Ecto neural progenitor cell (in vitro differentiated cells): ENCODE data around the gene ARL15.

Experiments used
- DNase-seq: peaks from one replicate; pipeline ENCODE4 v3.0.0-alpha.2; 2018; ENCODE audit warnings: low spot score

ARL15 gene

DNA sequence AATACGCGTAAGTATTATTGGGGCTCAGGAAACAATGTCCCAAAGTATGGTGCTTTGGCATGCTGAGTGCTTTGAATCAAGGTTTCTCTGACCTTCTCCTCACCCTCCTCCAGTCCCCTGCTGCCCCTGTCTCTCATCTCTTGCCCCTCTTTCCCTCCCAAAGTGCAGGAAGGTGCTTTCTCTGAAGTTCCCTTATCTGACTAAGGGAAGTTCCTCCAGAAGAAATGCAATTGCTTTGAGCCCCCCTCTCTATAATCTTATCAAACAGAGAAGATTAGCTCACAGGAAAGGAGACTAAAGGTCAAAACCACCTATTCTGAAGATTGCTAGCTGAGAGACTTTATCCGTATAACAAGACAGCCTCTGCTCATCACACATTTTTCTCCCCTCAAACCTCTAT, 288.1 kb downstream of the ARL15 start:
- no peak for DNase-seq

DNA sequence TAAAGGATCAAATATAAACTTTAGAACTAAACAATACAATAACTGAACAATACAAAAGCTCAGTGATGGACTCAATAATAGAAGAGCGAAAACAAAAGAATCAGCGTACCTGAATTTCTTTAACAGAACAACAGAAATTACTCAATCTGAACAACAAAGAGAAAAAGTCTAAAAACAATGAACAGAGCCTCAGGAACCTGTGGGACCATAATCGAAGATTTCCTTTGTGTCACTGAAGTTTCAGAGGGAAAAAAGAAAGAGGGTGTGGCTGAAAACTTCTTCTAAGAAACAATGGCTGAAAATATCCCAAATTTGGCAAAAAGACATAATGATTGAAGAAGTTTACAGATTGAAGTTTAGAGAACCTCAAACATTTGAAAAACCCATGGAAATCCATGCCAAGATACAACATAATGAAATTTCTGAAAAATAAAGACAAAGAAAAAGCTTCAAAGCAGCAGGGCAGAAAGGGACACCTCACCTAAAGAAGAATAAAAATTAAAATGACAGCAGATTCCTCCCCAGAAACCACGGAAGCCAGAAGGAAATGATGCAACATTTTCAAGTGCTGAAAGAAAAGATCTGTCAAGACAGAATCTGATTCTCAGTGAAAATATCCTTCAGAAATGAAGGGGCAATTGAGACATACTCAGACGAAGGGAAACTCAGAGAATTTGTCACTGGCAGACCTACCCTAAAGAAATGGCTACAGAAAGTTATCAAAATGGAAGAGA, 288.8 kb downstream of the ARL15 start:
- no peak for DNase-seq

DNA sequence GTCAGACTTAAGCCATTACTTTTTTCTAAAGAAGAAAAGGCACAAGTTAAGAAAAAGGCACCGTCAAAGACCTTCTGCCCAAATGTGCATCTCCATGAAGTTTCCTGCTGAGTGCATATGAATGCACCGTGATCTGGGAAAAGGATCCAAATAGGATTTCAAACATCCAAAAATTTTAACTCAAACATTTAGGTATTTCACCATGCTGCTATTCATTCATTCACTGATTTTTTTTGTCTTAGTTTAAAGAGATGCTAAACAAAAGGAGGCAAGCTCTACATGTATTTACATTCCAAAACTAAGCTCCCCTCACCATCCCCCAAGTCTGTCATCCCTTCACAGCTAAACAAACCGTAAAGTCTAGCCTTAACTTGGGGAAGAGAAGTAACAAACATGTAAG, 291.9 kb downstream of the ARL15 start:
- DNase-seq: no peak

DNA sequence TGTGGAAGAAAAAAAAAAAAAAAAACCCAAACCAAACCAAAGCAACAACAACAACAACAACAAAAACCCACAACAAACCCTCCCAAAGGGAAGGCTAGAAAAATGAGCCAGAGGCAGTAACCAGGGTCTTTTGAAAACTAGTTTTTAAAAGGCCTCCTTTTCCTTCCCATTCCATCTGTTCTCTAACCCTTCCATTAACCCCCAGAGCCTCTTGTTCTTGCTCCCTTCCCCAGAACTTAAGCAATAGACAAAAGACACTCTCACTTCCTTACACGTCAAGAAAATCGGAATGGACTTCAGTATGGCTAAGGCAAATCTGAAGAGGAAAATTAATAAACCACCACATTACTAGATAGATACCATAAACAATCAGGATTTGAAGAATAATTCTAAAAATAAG, 292.8 kb downstream of the ARL15 start:
- no peak for DNase-seq

DNA sequence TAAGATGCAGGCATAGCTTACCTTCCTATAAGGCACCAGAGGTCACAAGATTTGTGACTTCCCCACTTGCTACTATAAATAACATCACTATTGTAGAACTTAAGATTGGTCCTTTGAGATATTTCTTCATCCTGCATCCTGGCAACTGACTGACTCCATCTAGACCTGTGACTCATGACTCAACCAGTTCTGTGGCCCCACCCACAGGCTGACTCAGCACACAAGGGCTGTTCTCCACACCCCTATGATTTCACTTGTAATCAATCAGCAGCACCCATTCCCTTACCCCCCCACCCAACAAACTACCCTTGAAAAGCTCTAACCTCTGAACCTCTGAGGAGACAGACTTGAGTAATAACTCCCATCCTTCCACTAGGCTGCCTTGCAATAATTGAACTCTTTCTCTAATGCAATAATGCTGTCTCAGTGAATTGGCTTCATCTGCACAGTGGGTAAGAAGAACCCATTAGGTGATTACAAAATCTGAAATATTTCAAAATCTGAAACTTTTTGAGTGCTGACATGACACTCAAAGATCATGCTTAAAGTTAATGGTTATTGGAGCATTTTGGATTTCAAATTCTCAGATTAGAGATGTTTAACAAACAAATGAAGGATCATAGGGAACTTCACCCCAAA, 296.7 kb downstream of the ARL15 start:
- DNase-seq: no peak

DNA sequence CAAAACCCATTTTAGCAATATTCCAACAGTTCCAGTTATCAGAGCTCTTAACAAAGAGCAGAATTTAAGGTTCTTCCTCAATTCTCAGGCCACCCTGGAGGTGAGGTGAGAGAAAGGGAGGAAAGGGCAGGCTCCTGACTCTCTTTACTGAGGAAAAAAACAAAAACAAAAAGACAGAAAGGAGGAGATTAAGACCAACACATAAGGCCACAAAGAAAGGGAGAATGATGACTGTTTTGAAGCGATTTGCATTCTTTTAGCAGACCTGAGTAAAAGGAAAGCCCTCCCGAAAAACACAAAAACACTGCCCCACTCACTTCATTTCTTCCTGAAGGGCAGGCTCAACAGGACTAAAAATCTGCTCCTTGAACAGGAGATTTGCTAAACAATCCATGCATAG, 300.5 kb downstream of the ARL15 start:
- DNase-seq: no peak

- DNase-seq: no peak
Measured at GRCh38 chr5:54009357-54009756, 301.0 kb downstream of the ARL15 start.

DNA sequence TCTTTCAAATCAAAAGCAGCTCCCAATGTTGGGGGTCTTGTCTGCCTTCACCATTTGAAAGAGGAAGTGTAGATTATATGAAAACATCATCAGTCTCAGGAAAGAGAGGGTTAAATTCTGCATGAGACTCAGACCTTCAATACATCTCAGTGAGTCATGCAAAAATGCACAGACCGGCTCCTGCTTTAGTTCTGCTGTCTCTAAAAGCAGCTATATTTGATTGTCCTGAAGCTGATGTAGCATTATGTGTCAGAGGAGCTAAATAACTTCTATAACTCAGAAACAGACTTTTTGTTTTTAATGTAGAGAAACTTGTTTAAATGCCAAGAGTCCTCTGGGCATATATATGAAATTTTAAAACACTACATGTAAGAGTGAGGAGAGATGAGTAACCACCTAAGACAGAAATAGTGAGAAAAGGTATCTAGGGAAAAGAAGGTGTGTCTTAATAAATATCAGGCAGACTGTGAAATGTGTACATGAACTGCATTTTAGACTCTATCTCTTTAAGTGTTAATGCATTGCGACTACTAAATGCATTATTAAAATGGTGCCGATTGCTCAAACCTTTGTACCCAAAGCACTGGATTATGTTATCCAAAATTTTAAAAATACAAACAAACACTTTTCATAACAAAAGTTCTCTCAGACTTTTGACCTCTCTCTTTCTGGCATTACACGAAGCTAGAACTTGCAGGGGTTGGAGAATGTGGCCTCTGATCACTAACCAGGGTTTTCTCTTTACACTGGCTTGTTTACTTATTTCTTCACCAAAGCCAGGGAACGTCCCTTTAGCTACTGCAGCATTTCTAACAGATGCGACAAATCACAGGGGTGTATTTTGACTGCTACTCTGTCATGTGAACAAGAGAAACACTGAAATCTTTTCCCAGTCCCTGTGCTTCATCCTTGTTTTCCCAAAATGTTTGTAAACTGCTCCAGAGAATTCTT, 302.3 kb downstream of the ARL15 start:
- no peak for DNase-seq

GRCh38 chr5:54004697-54005096, 305.7 kb downstream of the ARL15 start:
- no peak for DNase-seq

DNA sequence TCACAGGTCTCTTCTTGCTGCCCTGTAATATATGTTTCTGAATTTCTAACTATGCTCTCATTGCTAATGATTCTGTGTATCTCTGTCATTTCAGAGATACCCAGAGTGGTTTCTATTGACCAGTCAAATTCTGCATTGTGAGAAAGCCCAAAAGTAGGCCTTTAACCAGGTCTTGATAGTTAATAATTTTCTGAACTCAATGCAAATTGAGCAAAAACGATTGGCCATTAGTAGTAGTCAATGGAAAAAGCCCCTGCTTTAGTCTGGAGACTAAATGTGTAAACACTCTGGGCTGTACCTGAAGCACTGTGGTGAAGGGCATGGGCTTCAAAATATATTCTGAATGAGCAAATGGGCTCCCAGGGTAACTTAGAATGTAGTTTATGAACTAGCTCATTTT, 307.6 kb downstream of the ARL15 start:
- DNase-seq: no peak

DNA sequence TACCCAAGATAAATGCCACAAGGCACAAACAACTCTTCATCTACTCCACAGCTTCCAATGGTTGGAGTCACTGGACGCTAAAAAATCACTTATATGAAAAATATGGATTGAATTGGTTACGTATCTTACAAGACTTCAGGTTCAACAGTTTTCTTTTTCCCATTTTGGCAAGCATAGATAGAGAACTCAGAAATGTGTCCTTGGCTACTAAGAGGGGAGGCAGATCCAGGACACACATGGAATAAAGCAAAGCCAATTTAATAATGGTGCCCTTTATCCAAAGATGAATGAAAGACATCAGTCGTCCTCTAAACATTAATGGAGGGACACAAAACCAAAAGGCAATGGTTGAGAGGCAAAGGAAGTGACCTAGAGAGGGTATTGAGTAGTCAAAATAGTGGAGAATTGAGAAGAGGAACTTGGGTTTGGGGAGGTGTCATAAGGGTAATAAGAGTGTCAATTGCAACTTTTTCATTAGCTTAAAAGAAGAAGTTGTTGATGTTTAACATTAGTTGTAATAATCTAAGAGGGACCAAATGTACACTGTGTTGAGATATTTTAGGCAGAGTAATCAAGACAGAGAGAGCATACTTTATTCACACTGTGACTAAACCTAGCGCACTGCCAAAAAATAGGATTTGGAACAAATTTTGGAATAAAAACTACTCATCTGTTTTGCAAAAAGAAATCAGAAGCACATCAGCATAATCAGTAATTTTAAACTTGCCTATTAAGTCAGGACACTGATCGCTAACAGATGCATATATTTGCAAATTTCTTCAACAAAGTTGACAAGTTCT, 308.2 kb downstream of the ARL15 start:
- DNase-seq: no peak

- no peak for DNase-seq
Measured at GRCh38 chr5:54000011-54000410, 310.4 kb downstream of the ARL15 start.

DNA sequence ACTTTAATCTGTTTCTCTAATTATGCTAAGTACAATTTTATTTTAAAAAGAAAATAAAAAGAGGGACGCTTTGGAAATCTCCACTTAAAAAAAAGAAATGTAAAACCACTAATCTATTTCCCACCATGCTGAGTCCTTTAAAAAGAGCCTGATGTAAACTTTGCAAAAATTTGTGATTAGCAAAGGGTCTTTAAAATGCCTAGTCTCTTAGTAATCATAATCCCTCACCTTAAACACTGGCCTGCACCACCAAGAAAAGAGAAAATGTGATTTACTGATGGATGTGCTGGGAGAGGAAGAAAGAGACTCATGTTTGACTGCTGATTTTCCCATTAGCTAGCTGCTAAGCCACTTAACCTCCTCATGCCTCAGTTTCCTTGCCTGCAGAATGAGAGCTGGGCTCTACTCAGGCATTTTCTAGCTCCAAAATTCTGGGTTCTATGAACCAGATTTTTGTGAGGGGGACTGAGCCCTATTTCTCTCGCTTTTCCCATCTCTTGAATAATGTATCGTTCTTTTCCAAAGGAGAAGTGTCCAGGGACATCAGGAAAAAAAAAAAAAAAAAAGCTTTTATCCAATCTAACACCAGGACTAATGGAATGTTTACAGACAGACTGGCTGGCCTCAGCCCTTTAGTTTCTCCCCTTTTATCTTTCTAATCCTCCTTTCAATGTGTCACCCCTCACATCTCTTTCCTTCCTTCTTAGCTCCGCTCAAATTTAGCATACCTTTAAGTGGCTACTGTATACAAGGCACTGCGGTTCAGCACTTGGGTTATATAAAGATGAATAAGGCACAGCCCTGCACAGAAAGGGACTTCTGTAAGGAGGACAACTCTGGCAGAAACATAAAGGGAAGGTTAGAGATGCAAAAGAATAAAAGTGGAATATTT, 312.4 kb downstream of the ARL15 start:
- DNase-seq: no peak

DNA sequence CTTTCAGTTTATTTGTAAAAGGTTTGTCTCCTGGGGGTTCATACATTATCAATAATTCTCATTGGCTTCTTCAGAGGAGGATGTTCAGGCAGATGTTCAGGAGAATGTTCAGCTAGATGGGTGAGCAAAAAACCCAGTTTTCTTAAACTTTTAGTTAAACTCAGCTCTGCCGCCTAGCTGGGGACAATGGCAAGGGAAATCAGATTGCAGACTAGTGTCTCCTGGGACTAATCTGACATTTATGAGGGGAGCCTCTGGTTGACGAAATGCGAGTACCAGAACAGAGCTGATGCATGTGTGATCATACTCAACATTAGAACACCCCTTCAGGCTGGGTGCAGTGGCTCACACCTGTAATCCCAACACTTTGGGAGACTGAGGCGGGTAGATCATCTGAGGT, 314.4 kb downstream of the ARL15 start:
- no peak for DNase-seq

DNA sequence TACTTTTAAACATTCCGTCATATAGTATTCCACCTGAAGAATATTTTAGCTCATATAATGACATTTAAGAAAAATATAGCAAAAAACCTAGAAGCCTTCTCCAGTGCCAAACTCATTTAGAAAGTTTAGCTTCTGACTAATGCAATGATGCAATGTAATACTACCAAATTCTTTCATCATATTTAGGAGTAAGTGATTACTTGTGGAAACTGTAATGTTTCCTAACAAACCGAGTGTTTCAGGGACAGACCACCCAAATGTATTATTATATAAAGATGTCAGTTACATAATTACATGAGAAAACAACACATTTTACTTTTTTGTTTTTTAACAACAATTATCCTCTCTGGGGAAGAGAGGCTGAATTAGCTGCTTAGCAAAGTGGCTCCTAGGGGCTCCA, 316.2 kb downstream of the ARL15 start:
- no peak for DNase-seq

GRCh38 chr5:53991942-53992341, 318.4 kb downstream of the ARL15 start:
- DNase-seq: no peak

DNA sequence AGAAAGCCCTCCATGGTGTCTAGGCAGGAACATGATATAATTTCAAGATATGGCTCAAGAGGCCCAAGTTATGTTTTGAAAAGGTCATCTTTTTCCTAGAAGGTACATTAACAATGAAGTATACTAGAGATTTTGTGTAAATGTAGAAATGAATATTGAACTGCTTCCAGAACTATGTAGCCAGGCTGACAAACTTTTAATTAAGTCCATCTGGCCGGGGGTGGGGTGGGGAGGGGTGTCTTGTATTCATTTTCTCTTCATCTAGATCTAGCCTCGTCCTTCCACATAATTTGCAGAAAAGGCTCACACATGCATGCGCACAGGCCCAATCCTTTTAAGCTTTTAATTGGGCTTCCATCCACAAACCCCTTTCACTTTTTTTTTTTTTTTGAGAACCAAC, 323.3 kb downstream of the ARL15 start:
- DNase-seq: no peak

GRCh38 chr5:53985796-53986195, 324.6 kb downstream of the ARL15 start:
- DNase-seq: no peak

- no peak for DNase-seq
Measured at GRCh38 chr5:53984971-53985370, 325.4 kb downstream of the ARL15 start.

DNA sequence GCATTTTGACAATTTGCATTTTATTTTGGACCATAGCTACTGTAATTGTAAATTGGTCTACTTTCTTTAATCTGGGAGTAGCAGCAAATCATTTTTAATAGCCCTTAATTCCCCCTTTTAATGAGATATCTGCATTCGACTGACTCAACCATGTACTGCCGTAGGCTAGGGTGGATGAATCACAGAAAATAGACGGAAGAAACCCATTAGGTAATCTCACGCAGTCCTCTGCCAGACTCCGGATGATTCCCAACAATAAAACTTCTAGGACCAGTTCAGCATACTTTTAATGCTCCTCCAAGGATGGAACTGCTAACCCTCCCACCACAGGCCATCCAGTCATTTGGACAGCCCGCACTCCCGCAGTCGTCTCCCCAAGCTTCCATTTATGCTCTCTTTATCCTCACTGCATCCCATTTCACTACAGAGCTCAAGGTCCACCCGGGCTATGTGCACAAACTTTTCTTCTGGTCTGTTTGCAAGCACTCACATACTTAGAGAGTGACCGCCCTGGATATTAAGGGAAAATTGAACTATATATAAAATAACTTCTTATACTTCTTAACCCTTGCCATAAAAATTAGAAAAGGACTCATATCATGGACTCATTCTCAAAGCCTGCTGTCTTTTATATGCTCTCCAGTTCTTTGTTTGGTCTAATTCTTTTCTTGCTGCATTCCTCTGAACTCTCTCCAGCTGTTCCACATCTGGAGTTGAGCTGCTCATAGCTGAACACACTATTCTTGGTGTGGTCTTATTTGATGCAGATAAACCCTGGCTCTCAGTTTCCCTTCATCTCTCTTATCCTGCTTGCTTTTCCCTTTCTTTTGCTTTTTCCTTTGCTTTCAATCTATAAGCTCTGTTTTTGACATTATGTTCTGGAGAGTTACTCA, 326.6 kb downstream of the ARL15 start:
- DNase-seq: no peak
